ENCODE data around the gene CDH22.

- no peak for TF ChIP-seq CTCF (IDR thresholded peaks at IDR 0.05)
- no peak for TF ChIP-seq POLR2A (IDR thresholded peaks at IDR 0.05)
- no peak for TF ChIP-seq POLR2AphosphoS5 (IDR thresholded peaks at IDR 0.05; ENCODE audit: insufficient read depth in 1 of 2, low read depth in 1 of 2)
Observed at GRCh38 chr20:46126440-46127056, 181.8 kb downstream of the CDH22 start.
